Measurements from ENCODE around the gene MMP13.

Gene MMP13

GRCh38 chr11:102950622-102951081 lies 4.9 kb downstream of the MMP13 start:
- Histone ChIP-seq H3K27ac (no peak overlapping the region), H3K4me2 (peak overlapping the region in 1 of 11 experiments; percentile 6; a peak in 2 of 22 replicates)

GRCh38 chr11:102946237-102946636 lies 9.3 kb downstream of the MMP13 start:
- no peaks in the 10 kb centered on the region for H3K36me3 ChIP-seq
- no peak overlapping the region for H3K4me3 ChIP-seq
- no peaks in the 10 kb centered on the region for H4K20me1 ChIP-seq
- H3K9me3 ChIP-seq (replicated peaks in 1 of 11), result no peaks in the 10 kb centered on the region
- no peak overlapping the region for H3K4me2 ChIP-seq
- no peak overlapping the region for H3K9ac ChIP-seq
- no peaks in the 10 kb centered on the region for H3K27me3 ChIP-seq
- H3K27ac ChIP-seq, result no peak overlapping the region
- H3K4me1 ChIP-seq, result peaks cover 0 to 10% (median 0%) of the 10 kb centered on the region in 10 experiments; a peak in 6 of 20 replicates
- TF ChIP-seq Cebpa-rat (IDR thresholded peaks at IDR 0.05), result no peak

More at GRCh38 chr11:102950622-102951081, 4.9 kb downstream of the MMP13 start:
- H3K4me3 ChIP-seq, result no peak overlapping the region
- no peaks in the 10 kb centered on the region for H3K27me3 ChIP-seq
- no peaks in the 10 kb centered on the region for H4K20me1 ChIP-seq
- peaks cover 0 to 5% (median 0%) of the 10 kb centered on the region in 10 experiments; a peak in 1 of 20 replicates for H3K4me1 ChIP-seq
- H3K9ac ChIP-seq, result no peak overlapping the region
- no peaks in the 10 kb centered on the region for H3K36me3 ChIP-seq
- H3K9me3 ChIP-seq (replicated peaks in 1 of 11), result no peaks in the 10 kb centered on the region
- peak in 3 of 11 experiments; percentile 37 to 62 (median 38); a peak in 2 of 22 replicates for TF ChIP-seq Cebpa-rat (IDR thresholded peaks at IDR 0.05)

- peak overlapping the region in 3 of 11 experiments; percentile 36 to 82 (median 59); a peak in 5 of 22 replicates for H3K27ac ChIP-seq
- no peak for TF ChIP-seq Cebpa-rat (IDR thresholded peaks at IDR 0.05)
- peak overlapping the region in 3 of 11 experiments; percentile 8 to 62 (median 57); a peak in 4 of 22 replicates for H3K9ac ChIP-seq
- H3K9me3 ChIP-seq (replicated peaks in 1 of 11), result peaks cover 0 to 7% (median 0%) of the 10 kb centered on the region in 11 experiments; a peak in 4 of 22 replicates
- H3K36me3 ChIP-seq, result peaks cover 0 to 10% (median 0%) of the 10 kb centered on the region in 11 experiments; a peak in 1 of 22 replicates
- peak overlapping the region in 3 of 11 experiments; percentile 3 to 56 (median 46); a peak in 5 of 22 replicates for H3K4me2 ChIP-seq
- H3K4me1 ChIP-seq, result peaks cover 0 to 59% (median 0%) of the 10 kb centered on the region in 10 experiments; a peak in 6 of 20 replicates
- H4K20me1 ChIP-seq, result no peaks in the 10 kb centered on the region
- no peaks in the 10 kb centered on the region for H3K27me3 ChIP-seq
- no peak overlapping the region for H3K4me3 ChIP-seq
These were observed 14.6 kb downstream of the MMP13 start for GRCh38 chr11:102940714-102941588.

- Histone ChIP-seq H3K4me1 (peaks cover 0 to 93% (median 0%) of the 10 kb centered on the region in 10 experiments; a peak in 6 of 20 replicates), H3K9me3 (replicated peaks in 1 of 11) (peaks cover 0 to 7% (median 0%) of the 10 kb centered on the region in 11 experiments; a peak in 4 of 22 replicates), H3K9ac (no peak overlapping the region), H3K27ac (no peak overlapping the region), H3K36me3 (peaks cover 0 to 10% (median 0%) of the 10 kb centered on the region in 11 experiments; a peak in 1 of 22 replicates), H3K27me3 (no peaks in the 10 kb centered on the region), H3K4me2 (peak overlapping the region in 2 of 11 experiments; percentile 6 to 46; a peak in 3 of 22 replicates), H3K4me3 (no peak overlapping the region), H4K20me1 (no peaks in the 10 kb centered on the region)
- TF ChIP-seq Cebpa-rat (IDR thresholded peaks at IDR 0.05), result no peak
These were observed 18.5 kb downstream of the MMP13 start for GRCh38 chr11:102936864-102937509.

- no peaks in the 10 kb centered on the region for H3K27me3 ChIP-seq
These were observed 20.0 kb downstream of the MMP13 start for GRCh38 chr11:102935514-102935913.

GRCh38 chr11:102934735-102935134 lies 20.8 kb downstream of the MMP13 start:
- Histone ChIP-seq H4K20me1 (no peaks in the 10 kb centered on the region), H3K27me3 (no peaks in the 10 kb centered on the region), H3K36me3 (peaks cover 0 to 10% (median 0%) of the 10 kb centered on the region in 11 experiments; a peak in 1 of 22 replicates), H3K4me2 (peak overlapping the region in 2 of 11 experiments; percentile 25 to 62; a peak in 4 of 22 replicates), H3K9ac (no peak overlapping the region), H3K4me1 (peaks cover 0 to 95% (median 0%) of the 10 kb centered on the region in 10 experiments; a peak in 4 of 20 replicates), H3K4me3 (no peak overlapping the region), H3K9me3 (replicated peaks in 1 of 11) (peaks cover 0 to 7% (median 0%) of the 10 kb centered on the region in 11 experiments; a peak in 4 of 22 replicates), H3K27ac (no peak overlapping the region)
- TF ChIP-seq Cebpa-rat (IDR thresholded peaks at IDR 0.05), result no peak

More at GRCh38 chr11:102935514-102935913, 20.0 kb downstream of the MMP13 start:
- H3K4me1 ChIP-seq, result peaks cover 0 to 95% (median 0%) of the 10 kb centered on the region in 10 experiments; a peak in 6 of 20 replicates
- no peak overlapping the region for H3K27ac ChIP-seq
- H4K20me1 ChIP-seq, result no peaks in the 10 kb centered on the region
- peaks cover 0 to 7% (median 0%) of the 10 kb centered on the region in 11 experiments; a peak in 4 of 22 replicates for H3K9me3 ChIP-seq (replicated peaks in 1 of 11)
- peak overlapping the region in 2 of 11 experiments; percentile 7 to 43; a peak in 2 of 22 replicates for H3K4me2 ChIP-seq
- TF ChIP-seq Cebpa-rat (IDR thresholded peaks at IDR 0.05), result no peak
- no peak overlapping the region for H3K4me3 ChIP-seq
- H3K36me3 ChIP-seq, result peaks cover 0 to 10% (median 0%) of the 10 kb centered on the region in 11 experiments; a peak in 1 of 22 replicates
- no peak overlapping the region for H3K9ac ChIP-seq

- no peak for TF ChIP-seq Cebpa-rat (IDR thresholded peaks at IDR 0.05)
- no peak overlapping the region for H3K9ac ChIP-seq
- no peaks in the 10 kb centered on the region for H3K27me3 ChIP-seq
- 0 out of 22 replicates have a peak overlapping the region, but pooled peaks of 1 of the 11 experiments have one; percentile 39 for H3K27ac ChIP-seq
- H4K20me1 ChIP-seq, result no peaks in the 10 kb centered on the region
- peak overlapping the region in 2 of 11 experiments; percentile 62 to 96; a peak in 2 of 22 replicates for H3K4me2 ChIP-seq
- H3K4me1 ChIP-seq, result peaks cover 0 to 95% (median 0%) of the 10 kb centered on the region in 10 experiments; a peak in 5 of 20 replicates
- peaks cover 0 to 10% (median 0%) of the 10 kb centered on the region in 11 experiments; a peak in 1 of 22 replicates for H3K36me3 ChIP-seq
- H3K9me3 ChIP-seq (replicated peaks in 1 of 11), result peaks cover 0 to 7% (median 0%) of the 10 kb centered on the region in 11 experiments; a peak in 4 of 22 replicates
- no peak overlapping the region for H3K4me3 ChIP-seq
These were observed 21.9 kb downstream of the MMP13 start for GRCh38 chr11:102933627-102934026.

- H3K27me3 ChIP-seq, result no peaks in the 10 kb centered on the region
- H3K9me3 ChIP-seq (replicated peaks in 1 of 11), result peaks cover 0 to 7% (median 0%) of the 10 kb centered on the region in 11 experiments; a peak in 4 of 22 replicates
- no peak overlapping the region for H3K9ac ChIP-seq
- no peaks in the 10 kb centered on the region for H4K20me1 ChIP-seq
- H3K4me1 ChIP-seq, result peaks cover 0 to 95% (median 0%) of the 10 kb centered on the region in 10 experiments; a peak in 6 of 20 replicates
- H3K4me2 ChIP-seq, result peak overlapping the region in 2 of 11 experiments; percentile 91 to 96; a peak in 4 of 22 replicates
- no peak overlapping the region for H3K4me3 ChIP-seq
- TF ChIP-seq Cebpa-rat (IDR thresholded peaks at IDR 0.05), result no peak
- peaks cover 0 to 10% (median 0%) of the 10 kb centered on the region in 11 experiments; a peak in 1 of 22 replicates for H3K36me3 ChIP-seq
- H3K27ac ChIP-seq, result peak overlapping the region in 1 of 11 experiments; percentile 39; a peak in 1 of 22 replicates
These were observed 22.9 kb downstream of the MMP13 start for GRCh38 chr11:102932678-102933077.

Measured in BLaER1 treated with 17β-estradiol and CSF1 and Interleukin-3, amounts not matched to agents 10 nM and 100 nM (cell line).